ENCODE measurements around the gene ASTN2.

The ASTN2 gene

DNA sequence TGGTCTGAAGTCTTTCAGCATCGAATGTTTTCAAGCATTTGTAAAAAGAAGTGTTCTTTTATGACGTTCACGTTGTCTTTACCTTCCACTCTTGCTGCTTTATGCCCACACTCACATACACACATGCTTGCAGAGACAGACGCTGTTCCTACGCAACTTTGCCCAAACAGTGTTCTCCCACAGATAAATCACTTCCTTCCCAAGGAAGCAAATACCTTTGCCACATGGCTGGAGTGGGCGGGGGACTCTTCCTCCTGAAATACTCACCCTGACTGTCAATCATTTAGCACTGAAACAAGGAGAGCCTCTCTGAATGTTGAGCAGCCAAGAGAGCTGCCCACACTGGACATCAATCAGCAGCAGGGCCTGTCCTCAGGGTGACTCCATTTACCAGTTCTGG lies 22.4 kb upstream of the ASTN2 start:
- no peak overlapping the region for H2BK12ac ChIP-seq (ENCODE audit: low read length)
- H2AFZ ChIP-seq (ENCODE audit: low read length) = no peak overlapping the region
- H2BK120ac ChIP-seq (ENCODE audit: low read depth, low read length) = no peak overlapping the region
- DNase-seq (ENCODE audit: low spot score) = no peak
- no peak overlapping the region for H3K4me2 ChIP-seq (ENCODE audit: insufficient read depth, low read length, poor library complexity, severe bottlenecking)
- H3K9me3 ChIP-seq (replicated peaks in 1 of 2; ENCODE audit: control insufficient read depth in 2 of 2, insufficient read depth in 1 of 2, low read depth in 1 of 2, low read length in 2 of 2) = peaks cover 0 to 3% of the 10 kb centered on the region in 2 donors
- no peak overlapping the region for H4K8ac ChIP-seq (ENCODE audit: low read depth, low read length)
- H3K9ac ChIP-seq (ENCODE audit: low read depth, low read length, poor library complexity) = no peak overlapping the region
- no peak overlapping the region for H3K4me3 ChIP-seq (ENCODE audit: low read length in 2 of 2)
- WGBS, 2 donors (ENCODE audit: extremely low coverage in 2 of 2, insufficient read length in 2 of 2, insufficient replicate concordance in 1 of 2) = no CpG with 5 or more reads among the region's 6 CpGs
- H3K18ac ChIP-seq (ENCODE audit: low read length) = no peak overlapping the region
- no peak overlapping the region for H3K27ac ChIP-seq (replicated peaks; ENCODE audit: low read length)
- H3K4me1 ChIP-seq (ENCODE audit: control insufficient read depth in 2 of 2, insufficient read depth in 1 of 2, low read depth in 1 of 2, low read length in 2 of 2) = no peaks in the 10 kb centered on the region
- no peak overlapping the region for H4K91ac ChIP-seq (ENCODE audit: low read depth, low read length, poor library complexity)
- no peak overlapping the region for H3K14ac ChIP-seq (ENCODE audit: low read length)
- H3K79me1 ChIP-seq (ENCODE audit: low read depth, low read length) = no peaks in the 10 kb centered on the region
- H3K36me3 ChIP-seq (replicated peaks in 1 of 2; ENCODE audit: control insufficient read depth in 2 of 2, insufficient read depth in 2 of 2, low read length in 2 of 2) = no peaks in the 10 kb centered on the region
- no peak overlapping the region for H2BK15ac ChIP-seq (ENCODE audit: low read length)
- H3K27me3 ChIP-seq (ENCODE audit: control insufficient read depth in 3 of 3, insufficient read depth in 3 of 3, low read depth in 1 of 3, low read length in 3 of 3) = no peaks in the 10 kb centered on the region
- no peak overlapping the region for H3K23ac ChIP-seq (ENCODE audit: low read depth, low read length, poor library complexity)
- H2AK5ac ChIP-seq (ENCODE audit: low read depth, low read length) = no peak overlapping the region
- no peak overlapping the region for H3K4ac ChIP-seq (ENCODE audit: low read length)
- no peak overlapping the region for H2BK5ac ChIP-seq (ENCODE audit: low read length)

DNA sequence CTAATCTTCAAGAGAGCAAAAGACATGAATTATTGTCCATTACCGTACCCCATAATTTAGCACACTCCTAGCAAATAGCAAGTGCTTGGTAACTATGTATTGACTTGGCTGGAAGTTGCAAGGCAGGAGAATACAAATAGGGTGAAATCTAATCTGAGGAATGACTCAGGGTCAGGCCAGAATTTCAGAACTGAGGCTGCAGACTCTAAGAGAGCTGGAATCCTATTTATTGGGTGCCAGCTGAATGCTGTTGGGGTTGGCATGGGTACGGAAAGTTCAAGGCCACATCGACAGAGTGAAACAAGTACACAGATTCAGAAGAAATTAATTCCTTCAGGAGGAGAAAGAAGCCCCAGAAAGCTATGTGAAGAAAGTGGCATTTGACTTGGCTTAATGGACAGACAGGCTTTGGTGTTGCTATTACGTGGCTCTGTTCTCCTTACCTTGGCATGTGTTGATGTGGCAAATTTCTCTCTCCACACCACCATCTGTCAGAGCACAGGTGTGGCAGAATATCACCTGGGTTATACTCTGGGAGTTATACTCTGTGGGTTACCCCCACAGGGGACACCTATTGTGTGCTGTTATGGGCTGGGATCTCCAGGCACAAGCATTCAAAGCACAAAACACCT lies 20.9 kb upstream of the ASTN2 start:
- no peak overlapping the region for H4K91ac ChIP-seq (ENCODE audit: low read depth, low read length, poor library complexity)
- WGBS, 2 donors (ENCODE audit: extremely low coverage in 2 of 2, insufficient read length in 2 of 2, insufficient replicate concordance in 1 of 2) = no CpG with 5 or more reads among the region's 4 CpGs

DNA sequence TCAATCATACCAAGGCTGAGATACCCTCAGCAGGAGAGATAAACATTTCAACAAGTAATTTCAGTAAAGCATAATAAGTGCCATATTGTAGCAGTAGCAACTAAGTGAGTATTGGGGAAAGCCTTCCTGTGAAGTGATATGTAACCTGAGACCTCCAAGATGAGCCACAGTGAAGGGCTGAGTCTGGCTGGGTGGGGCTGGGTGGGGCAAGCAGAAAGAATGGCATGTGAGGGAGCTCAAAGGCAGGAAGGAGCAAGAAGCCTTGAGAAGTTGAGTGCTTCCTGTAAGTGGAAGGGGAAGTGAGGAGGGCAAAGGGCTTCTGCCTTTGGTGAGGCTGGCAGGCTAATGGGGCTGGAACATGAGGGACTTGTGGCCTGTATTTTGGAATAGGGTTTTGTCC lies 19.7 kb upstream of the ASTN2 start:
- Histone ChIP-seq H3K23ac (ENCODE audit: low read depth, low read length, poor library complexity) (no peak overlapping the region), H2AK5ac (ENCODE audit: low read depth, low read length) (no peak overlapping the region), H3K9ac (ENCODE audit: low read depth, low read length, poor library complexity) (no peak overlapping the region), H3K4me1 (ENCODE audit: control insufficient read depth in 2 of 2, insufficient read depth in 1 of 2, low read depth in 1 of 2, low read length in 2 of 2) (no peaks in the 10 kb centered on the region), H4K8ac (ENCODE audit: low read depth, low read length) (no peak overlapping the region), H3K27ac (replicated peaks; ENCODE audit: low read length) (no peak overlapping the region), H3K18ac (ENCODE audit: low read length) (no peak overlapping the region), H2AFZ (ENCODE audit: low read length) (no peak overlapping the region), H3K79me1 (ENCODE audit: low read depth, low read length) (no peaks in the 10 kb centered on the region), H3K4me2 (ENCODE audit: insufficient read depth, low read length, poor library complexity, severe bottlenecking) (no peak overlapping the region), H2BK5ac (ENCODE audit: low read length) (no peak overlapping the region), H3K27me3 (ENCODE audit: control insufficient read depth in 3 of 3, insufficient read depth in 3 of 3, low read depth in 1 of 3, low read length in 3 of 3) (no peaks in the 10 kb centered on the region), H2BK12ac (ENCODE audit: low read length) (no peak overlapping the region), H3K9me3 (replicated peaks in 1 of 2; ENCODE audit: control insufficient read depth in 2 of 2, insufficient read depth in 1 of 2, low read depth in 1 of 2, low read length in 2 of 2) (peaks cover 0 to 3% of the 10 kb centered on the region in 2 donors), H3K4ac (ENCODE audit: low read length) (no peak overlapping the region), H3K4me3 (ENCODE audit: low read length in 2 of 2) (no peak overlapping the region), H2BK15ac (ENCODE audit: low read length) (no peak overlapping the region), H3K36me3 (replicated peaks in 1 of 2; ENCODE audit: control insufficient read depth in 2 of 2, insufficient read depth in 2 of 2, low read length in 2 of 2) (no peaks in the 10 kb centered on the region), H4K91ac (ENCODE audit: low read depth, low read length, poor library complexity) (no peak overlapping the region), H3K14ac (ENCODE audit: low read length) (no peak overlapping the region), H2BK120ac (ENCODE audit: low read depth, low read length) (no peak overlapping the region)
- DNase-seq (ENCODE audit: low spot score) = no peak

More for the DNA sequence above, 20.9 kb upstream of the ASTN2 start:
- no peak overlapping the region for H3K14ac ChIP-seq (ENCODE audit: low read length)
- no peaks in the 10 kb centered on the region for H3K27me3 ChIP-seq (ENCODE audit: control insufficient read depth in 3 of 3, insufficient read depth in 3 of 3, low read depth in 1 of 3, low read length in 3 of 3)
- no peak overlapping the region for H3K18ac ChIP-seq (ENCODE audit: low read length)
- no peak overlapping the region for H3K4ac ChIP-seq (ENCODE audit: low read length)
- H2BK5ac ChIP-seq (ENCODE audit: low read length) = no peak overlapping the region
- no peak overlapping the region for H3K23ac ChIP-seq (ENCODE audit: low read depth, low read length, poor library complexity)
- H3K4me3 ChIP-seq (ENCODE audit: low read length in 2 of 2) = no peak overlapping the region
- no peak overlapping the region for H2AK5ac ChIP-seq (ENCODE audit: low read depth, low read length)
- H4K8ac ChIP-seq (ENCODE audit: low read depth, low read length) = no peak overlapping the region
- no peak overlapping the region for H2BK120ac ChIP-seq (ENCODE audit: low read depth, low read length)
- no peak overlapping the region for H2AFZ ChIP-seq (ENCODE audit: low read length)
- H2BK15ac ChIP-seq (ENCODE audit: low read length) = no peak overlapping the region
- H3K4me1 ChIP-seq (ENCODE audit: control insufficient read depth in 2 of 2, insufficient read depth in 1 of 2, low read depth in 1 of 2, low read length in 2 of 2) = no peaks in the 10 kb centered on the region
- H3K9ac ChIP-seq (ENCODE audit: low read depth, low read length, poor library complexity) = no peak overlapping the region
- DNase-seq (ENCODE audit: low spot score) = no peak
- no peak overlapping the region for H3K4me2 ChIP-seq (ENCODE audit: insufficient read depth, low read length, poor library complexity, severe bottlenecking)
- H3K9me3 ChIP-seq (replicated peaks in 1 of 2; ENCODE audit: control insufficient read depth in 2 of 2, insufficient read depth in 1 of 2, low read depth in 1 of 2, low read length in 2 of 2) = peaks cover 0 to 3% of the 10 kb centered on the region in 2 donors
- no peaks in the 10 kb centered on the region for H3K79me1 ChIP-seq (ENCODE audit: low read depth, low read length)
- no peaks in the 10 kb centered on the region for H3K36me3 ChIP-seq (replicated peaks in 1 of 2; ENCODE audit: control insufficient read depth in 2 of 2, insufficient read depth in 2 of 2, low read length in 2 of 2)
- no peak overlapping the region for H3K27ac ChIP-seq (replicated peaks; ENCODE audit: low read length)
- H2BK12ac ChIP-seq (ENCODE audit: low read length) = no peak overlapping the region

DNA sequence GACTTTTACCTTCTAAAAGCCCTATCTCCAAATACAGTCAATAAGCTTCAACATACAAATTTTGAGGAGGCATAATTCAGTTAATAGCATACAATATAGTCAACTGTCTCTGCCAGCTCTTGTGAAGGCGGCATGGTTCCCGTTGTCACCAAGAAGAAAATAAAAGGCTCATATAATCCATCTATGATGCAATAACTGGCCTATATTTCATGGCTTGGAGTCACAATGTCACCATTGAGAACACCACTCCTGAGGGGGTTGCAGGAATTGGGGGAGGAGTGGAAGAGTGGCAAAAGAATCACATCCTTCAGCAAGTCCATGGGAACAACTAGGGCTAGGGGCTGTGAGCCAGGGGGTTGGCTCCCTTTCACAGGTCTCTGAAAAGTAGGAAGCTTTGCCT lies 16.0 kb upstream of the ASTN2 start:
- no peak overlapping the region for H3K27ac ChIP-seq (replicated peaks; ENCODE audit: low read length)
- H3K9me3 ChIP-seq (replicated peaks in 1 of 2; ENCODE audit: control insufficient read depth in 2 of 2, insufficient read depth in 1 of 2, low read depth in 1 of 2, low read length in 2 of 2) = no peaks in the 10 kb centered on the region
- no peak overlapping the region for H2BK12ac ChIP-seq (ENCODE audit: low read length)
- H3K4ac ChIP-seq (ENCODE audit: low read length) = no peak overlapping the region
- no peak overlapping the region for H3K9ac ChIP-seq (ENCODE audit: low read depth, low read length, poor library complexity)
- no peak overlapping the region for H3K23ac ChIP-seq (ENCODE audit: low read depth, low read length, poor library complexity)
- no peak overlapping the region for H3K4me2 ChIP-seq (ENCODE audit: insufficient read depth, low read length, poor library complexity, severe bottlenecking)
- no peak overlapping the region for H2BK120ac ChIP-seq (ENCODE audit: low read depth, low read length)
- no peaks in the 10 kb centered on the region for H3K79me1 ChIP-seq (ENCODE audit: low read depth, low read length)
- no peak overlapping the region for H3K14ac ChIP-seq (ENCODE audit: low read length)
- H3K4me1 ChIP-seq (ENCODE audit: control insufficient read depth in 2 of 2, insufficient read depth in 1 of 2, low read depth in 1 of 2, low read length in 2 of 2) = no peaks in the 10 kb centered on the region
- no peak overlapping the region for H2BK15ac ChIP-seq (ENCODE audit: low read length)
- no peak overlapping the region for H3K4me3 ChIP-seq (ENCODE audit: low read length in 2 of 2)
- H3K36me3 ChIP-seq (replicated peaks in 1 of 2; ENCODE audit: control insufficient read depth in 2 of 2, insufficient read depth in 2 of 2, low read length in 2 of 2) = no peaks in the 10 kb centered on the region
- no peak for DNase-seq (ENCODE audit: low spot score)
- H4K8ac ChIP-seq (ENCODE audit: low read depth, low read length) = no peak overlapping the region
- no peak overlapping the region for H2AK5ac ChIP-seq (ENCODE audit: low read depth, low read length)
- H3K27me3 ChIP-seq (ENCODE audit: control insufficient read depth in 3 of 3, insufficient read depth in 3 of 3, low read depth in 1 of 3, low read length in 3 of 3) = no peaks in the 10 kb centered on the region
- no peak overlapping the region for H2BK5ac ChIP-seq (ENCODE audit: low read length)
- no CpG with 5 or more reads among the region's 2 CpGs for WGBS, 2 donors (ENCODE audit: extremely low coverage in 2 of 2, insufficient read length in 2 of 2, insufficient replicate concordance in 1 of 2)
- H2AFZ ChIP-seq (ENCODE audit: low read length) = no peak overlapping the region
- no peak overlapping the region for H4K91ac ChIP-seq (ENCODE audit: low read depth, low read length, poor library complexity)
- no peak overlapping the region for H3K18ac ChIP-seq (ENCODE audit: low read length)
